Stimulated activated naive CD4-positive, alpha-beta T cell (primary cell): ENCODE results near the gene NUP93.

ENCODE experiments used
- DNase-seq, 6 experiments: peaks; one replicate each; lab custom pipeline; 2025; lab: John Stamatoyannopoulos, UW

NUP93 gene

DNA sequence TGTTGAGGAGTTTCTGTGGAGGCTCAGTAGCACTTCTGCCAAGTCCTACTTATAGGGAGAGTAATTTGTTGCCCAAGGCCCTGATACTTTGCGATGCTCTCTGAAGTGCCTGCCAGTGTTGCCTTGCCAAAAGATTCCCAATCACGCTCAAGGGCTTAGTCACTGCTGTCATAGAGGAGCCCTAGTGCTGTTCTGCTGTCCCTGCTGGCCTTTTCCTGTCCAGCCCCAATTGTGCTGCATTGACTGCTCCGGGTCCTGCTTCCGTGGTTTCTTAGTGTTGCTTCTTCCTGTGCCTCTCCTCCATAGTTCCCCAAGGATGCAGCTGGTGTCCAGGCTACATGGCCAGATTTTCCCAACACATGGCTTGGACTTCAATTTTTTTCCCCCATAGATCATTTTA, 13.9 kb downstream of the NUP93 start:
- no peak for DNase-seq

DNA sequence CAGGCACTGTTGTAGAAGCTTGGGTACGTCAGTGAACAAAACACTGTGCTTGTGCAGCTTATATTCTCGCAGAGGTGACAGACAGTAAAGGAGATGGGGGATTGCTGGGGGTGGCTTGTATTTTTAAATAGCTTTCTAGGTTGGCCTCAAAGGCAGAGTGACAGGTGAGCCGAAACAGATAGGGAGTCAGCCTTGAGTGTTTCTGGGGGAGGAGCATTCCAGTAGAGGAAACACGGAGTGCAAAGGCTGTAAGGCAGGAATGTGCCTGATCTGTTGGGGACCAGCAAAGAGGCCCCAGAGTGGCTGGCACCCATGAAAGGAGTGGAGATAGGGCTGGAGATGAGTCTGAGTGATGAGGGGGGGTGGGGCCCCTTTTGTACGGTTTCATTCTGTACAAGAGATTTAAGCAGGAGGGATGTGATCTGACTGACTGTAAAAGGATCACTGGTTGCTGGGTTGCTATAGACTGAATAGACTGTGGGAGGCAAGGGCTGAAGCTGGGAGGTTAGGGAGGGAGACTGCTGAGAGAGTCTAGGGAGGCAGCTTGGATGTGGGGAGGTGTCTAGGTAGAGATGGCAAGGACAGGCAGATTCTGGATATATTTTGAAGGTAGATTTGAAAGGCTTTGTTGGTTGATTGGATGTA, 15.2 kb downstream of the NUP93 start:
- DNase-seq = no peak

- DNase-seq = no peak
Observed at GRCh38 chr16:56747486-56748045, 17.6 kb downstream of the NUP93 start.

DNA sequence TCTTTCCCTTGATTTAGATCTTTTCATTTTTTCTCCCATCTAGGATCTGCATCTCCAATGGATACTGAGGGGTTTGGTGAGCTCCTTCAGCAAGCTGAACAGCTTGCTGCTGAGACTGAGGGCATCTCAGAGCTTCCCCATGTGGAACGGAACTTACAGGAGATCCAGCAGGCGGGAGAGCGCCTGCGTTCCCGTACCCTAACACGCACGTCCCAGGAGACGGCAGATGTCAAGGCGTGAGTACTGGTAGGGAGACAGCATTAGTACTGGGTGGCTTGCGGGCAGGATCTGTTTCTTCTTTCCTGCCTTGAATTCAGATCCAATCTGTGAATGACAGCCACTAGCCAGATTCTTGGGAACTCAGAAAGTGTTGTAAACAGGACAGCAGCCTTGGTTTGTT, 18.3 kb downstream of the NUP93 start:
- DNase-seq = no peak

- no peak for DNase-seq
Observed at GRCh38 chr16:56748826-56749225, 18.9 kb downstream of the NUP93 start.

GRCh38 chr16:56749672-56750491, 20.0 kb downstream of the NUP93 start:
- DNase-seq = no peak

- no peak for DNase-seq
Observed at GRCh38 chr16:56753410-56753809, 23.5 kb downstream of the NUP93 start.

DNA sequence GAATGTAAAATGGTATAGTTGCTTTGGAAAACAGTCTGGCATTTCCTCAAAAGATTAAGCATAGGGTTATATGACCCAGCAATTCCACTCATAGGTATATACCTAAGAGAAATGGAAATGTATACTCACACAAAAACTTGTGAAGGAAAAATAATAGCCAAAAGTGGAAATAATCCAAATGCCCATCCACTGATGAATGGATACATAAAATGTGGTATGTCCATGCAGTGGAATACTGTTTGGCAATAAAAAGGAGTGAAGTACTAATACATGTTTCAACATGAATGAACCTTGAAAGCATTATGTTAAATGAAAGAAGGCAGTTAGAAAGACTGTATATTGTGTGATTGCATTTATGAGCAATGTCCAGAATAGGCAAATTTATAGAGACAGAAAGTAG, 25.1 kb downstream of the NUP93 start:
- DNase-seq = no peak

DNA sequence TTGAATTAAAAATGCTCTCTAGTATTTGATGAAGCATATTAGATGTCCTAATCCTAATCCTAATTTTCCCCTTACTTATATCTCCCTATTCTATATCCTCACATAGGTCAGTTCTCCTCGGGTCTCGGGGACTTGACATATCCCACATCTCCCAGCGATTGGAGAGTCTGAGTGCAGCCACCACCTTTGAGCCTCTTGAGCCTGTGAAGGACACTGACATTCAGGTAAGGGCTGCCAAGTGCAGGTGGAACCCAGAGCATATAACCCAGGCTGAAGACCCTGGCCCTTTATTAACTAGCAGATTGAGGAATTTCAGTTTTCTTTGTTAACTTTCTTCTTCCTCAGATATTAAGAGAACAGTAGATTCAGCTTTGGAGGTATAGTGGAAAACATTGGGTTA, 28.5 kb downstream of the NUP93 start:
- DNase-seq = no peak

DNA sequence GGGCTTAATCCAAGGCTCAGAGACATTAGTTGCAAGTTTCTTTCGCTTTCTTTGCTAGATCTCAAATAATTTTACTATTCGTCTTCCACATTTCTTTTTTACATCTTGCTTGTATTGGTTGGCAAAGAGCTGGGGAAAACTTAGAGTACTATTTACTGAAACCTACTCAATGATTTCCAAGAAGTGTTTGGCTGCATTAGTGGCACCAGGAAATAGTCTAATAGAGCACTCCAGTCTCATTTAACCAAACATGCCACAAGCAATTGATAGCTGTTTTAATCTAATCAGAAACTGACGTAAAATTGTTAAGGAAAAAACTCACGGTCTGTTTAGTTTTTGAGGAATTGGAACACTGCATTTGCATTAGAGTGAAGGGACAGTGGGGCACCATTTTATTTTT, 29.0 kb downstream of the NUP93 start:
- DNase-seq = no peak

DNA sequence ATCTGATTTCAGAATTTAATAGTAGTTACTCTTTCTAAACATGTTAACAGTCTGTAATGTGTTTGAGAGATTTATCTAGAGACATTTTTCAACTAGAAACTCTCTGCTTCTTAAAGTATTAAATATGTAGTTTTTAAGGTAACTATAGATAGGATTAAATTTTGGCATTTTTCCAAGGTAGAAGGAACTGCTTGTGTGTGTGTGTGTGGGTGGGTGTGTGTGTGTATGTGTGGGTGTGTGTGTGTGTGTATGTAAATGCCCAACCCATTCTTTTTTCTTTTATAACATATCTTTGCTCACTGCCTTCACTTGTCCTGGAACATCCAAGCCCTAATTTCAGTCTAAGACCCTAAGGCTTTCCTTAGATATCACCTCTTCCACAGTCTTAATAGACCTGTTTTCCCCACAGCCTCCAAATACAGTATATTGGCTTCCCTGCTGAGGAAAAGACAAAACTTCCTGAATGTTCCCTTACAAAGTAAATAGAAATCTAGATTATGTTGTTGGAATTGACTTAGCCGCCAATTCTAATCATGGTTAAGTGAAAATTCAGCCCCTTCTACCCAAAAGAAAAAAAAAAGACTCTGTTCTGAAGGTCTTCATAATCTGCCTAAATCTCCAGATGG, 33.5 kb downstream of the NUP93 start:
- no peak for DNase-seq

- no peak for DNase-seq
Observed at GRCh38 chr16:56764835-56765234, 34.9 kb downstream of the NUP93 start.

GRCh38 chr16:56765949-56766348, 36.0 kb downstream of the NUP93 start:
- DNase-seq = no peak

DNA sequence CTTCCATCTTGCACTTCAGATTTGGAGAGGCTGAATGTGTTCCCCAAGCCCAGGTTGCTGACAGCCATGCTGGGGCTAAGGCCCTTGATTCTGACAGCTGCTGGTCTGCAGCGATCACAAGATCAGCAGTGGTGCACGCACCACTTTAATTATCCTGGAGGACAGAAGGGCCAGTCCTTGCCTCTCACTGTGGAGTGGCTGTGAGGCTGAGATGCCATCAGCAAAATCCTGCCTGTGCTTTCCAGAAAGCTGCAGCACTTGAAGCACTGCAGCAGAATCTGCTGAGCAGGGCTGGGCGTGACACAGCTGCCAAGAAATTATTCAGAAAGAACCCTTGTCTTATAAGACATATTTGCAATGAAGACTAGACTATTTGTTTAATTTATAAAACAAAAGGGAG, 37.1 kb downstream of the NUP93 start:
- no peak for DNase-seq

GRCh38 chr16:56769677-56770076, 39.7 kb downstream of the NUP93 start:
- no peak for DNase-seq

DNA sequence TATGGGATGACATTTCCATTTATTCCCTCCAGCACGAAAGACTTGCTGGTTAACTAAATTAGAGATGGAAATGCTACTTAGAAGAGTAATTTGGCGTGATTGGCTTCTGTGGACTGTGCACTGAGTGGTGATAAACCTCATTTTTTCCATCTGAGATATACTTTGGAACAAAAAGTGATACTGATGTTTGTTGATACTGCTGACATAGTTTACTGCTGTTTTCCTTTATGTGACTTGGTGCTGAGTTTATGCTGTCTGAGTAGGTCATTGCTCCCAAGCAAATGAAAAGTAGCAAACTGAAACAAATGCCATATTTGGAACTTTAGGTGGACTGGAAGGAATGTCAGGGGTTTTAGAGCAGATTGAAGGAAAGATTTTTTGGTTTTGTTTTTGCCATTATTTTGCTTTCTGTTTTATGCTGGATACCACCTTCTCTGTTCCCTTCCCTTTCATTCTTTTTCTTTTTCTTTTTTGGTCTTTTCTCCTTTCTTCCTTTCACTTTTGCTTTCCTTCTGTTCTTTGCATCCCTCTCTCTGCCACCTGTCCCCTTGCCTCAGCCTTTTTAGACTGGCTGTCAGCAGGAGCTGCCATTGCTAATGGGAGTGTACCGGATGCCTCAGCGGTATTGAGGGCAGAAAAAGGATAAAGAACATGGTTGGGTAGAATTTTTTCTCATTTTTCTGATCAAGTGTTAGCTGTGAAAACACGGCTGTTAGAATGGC, 41.8 kb downstream of the NUP93 start:
- no peak for DNase-seq

DNA sequence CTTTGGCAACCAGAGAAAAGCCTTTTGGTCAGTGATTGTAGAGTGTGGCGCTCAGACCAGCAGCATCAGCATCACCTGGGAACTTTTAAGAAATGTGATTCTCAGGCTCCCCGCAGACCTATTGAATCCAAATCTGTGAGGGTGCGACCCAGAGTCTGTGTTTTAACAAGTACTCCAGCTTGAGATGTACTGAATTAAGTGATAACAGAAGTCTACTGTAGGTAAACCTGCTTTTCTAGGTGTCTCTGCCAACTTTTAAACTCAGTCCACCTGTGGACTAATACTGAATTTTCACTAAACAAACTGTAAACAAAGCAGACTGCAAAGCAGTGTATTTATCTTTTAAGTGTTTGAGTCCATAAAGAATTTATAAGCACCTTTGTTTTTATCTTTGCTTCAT, 43.6 kb downstream of the NUP93 start:
- no peak for DNase-seq

DNA sequence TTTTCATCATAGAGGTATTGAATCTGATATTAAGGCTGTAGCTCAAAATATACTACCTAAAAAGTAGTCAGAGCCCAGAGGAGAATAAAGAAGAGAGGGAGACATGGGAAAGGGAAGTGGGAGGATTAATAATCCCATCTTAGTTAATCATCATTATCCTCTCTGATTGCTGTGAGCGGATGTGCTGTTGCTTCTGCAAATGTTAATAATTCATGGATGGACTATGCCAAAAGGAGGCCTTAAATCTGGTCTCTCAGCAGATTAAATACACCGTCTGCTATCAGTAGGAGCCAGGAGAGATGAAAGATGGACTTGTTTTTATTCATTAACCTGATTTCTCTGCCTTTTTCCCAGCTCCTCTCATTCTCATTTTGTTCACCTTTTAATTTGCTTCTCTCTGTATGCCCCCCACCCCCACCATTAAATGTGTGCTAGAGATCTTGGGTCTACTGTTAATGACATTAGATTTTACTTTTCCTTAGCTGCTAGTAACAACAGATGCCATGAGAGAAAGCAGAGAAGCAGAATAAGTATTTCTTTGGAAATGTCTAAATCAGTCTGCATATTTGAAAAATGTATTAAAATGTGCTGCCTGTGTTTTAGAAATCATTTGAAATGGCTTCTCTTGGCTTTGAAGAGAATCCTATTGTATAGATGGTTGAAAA, 44.2 kb downstream of the NUP93 start:
- no peak for DNase-seq

DNA sequence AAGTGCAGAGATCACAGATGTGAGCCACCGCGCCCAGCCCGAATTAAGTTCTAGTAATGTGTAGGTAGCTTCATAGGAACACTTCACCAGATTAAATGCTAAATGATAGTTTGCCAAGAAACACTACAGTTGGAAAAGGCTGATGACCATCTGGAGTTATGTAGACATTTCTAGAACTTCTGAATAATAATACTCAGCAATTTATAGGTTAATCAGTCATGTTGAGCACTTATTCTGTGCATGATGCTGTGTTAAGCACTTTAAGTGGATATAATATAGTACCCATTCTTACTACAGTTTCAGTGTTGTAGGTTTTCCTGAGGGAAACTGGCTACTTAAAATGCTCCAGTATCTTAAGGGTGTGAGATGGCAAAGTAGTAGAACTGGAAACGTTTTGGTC, 45.2 kb downstream of the NUP93 start:
- no peak for DNase-seq

GRCh38 chr16:56776562-56776961, 46.6 kb downstream of the NUP93 start:
- DNase-seq = no peak

- DNase-seq = no peak
Observed at GRCh38 chr16:56777001-56777400, 47.1 kb downstream of the NUP93 start.

- DNase-seq = no peak
Observed at GRCh38 chr16:56777482-56777881, 47.6 kb downstream of the NUP93 start.
